H1 (cell line): ENCODE results near the gene CBARP. TPM values are rescaled to one million over a fixed set of nuclear protein-coding genes. Genes with fewer than 3 reads are reported as not detected.

ENCODE experiments used
- CTCF ChIA-PET: fragments of 300-600 bp; sonication (Branson Sonifier 250); formaldehyde crosslinking; loops from one replicate; lab custom pipeline; 2021; ENCODE audit not compliant: partially characterized antibody; lab: Charles Lee
- POLR2A ChIA-PET: fragments of 300-600 bp; sonication (Branson Sonifier 250); formaldehyde crosslinking; loops from one replicate; lab custom pipeline; 2021; ENCODE audit warnings: inconsistent platforms; ENCODE audit not compliant: partially characterized antibody; lab: Charles Lee
- DNase-seq, 2 experiments: peaks; one replicate each; pipeline versions ENCODE4 v3.0.0 to v3.0.0-alpha.2; 2010 to 2022; ENCODE audit warnings: low spot score in 2 of 2, low read depth in 1 of 2, mixed read lengths in 1 of 2
- FAIRE-seq: peaks from 2 replicates; lab custom pipeline; 2011; peaks lifted over from hg19 to GRCh38; lab: Jason Lieb, UNC
- H2AFZ ChIP-seq: 2 replicates; pipeline ENCODE4 v1.8.1; 2012; ENCODE audit warnings: low read length, inconsistent platforms
- H2AK5ac ChIP-seq: 2 replicates; pipeline ENCODE4 v1.6.1; 2013; ENCODE audit warnings: low read depth, low read length
- H2BK120ac ChIP-seq: replicated peaks from 2 replicates; pipeline ENCODE3; 2013; ENCODE audit warnings: low read depth, low read length, inconsistent platforms
- H2BK12ac ChIP-seq: 2 replicates; pipeline ENCODE4 v1.6.1; 2013; ENCODE audit warnings: low read depth, low read length
- H2BK15ac ChIP-seq: 2 replicates; pipeline ENCODE4 v1.6.1; 2013; ENCODE audit warnings: low read length
- H2BK20ac ChIP-seq: 2 replicates; pipeline ENCODE4 v1.6.1; 2013; ENCODE audit warnings: low read length
- H2BK5ac ChIP-seq: 2 replicates; pipeline ENCODE4 v1.6.1; 2013; ENCODE audit warnings: low read depth, low read length
- H3K14ac ChIP-seq: 2 replicates; pipeline ENCODE4 v1.6.1; 2013; ENCODE audit warnings: inconsistent platforms; ENCODE audit not compliant: insufficient read length
- H3K18ac ChIP-seq: 2 replicates; pipeline ENCODE4 v1.6.1; 2013; ENCODE audit warnings: low read length; ENCODE audit errors: extremely low read depth
- H3K23ac ChIP-seq: 2 replicates; pipeline ENCODE4 v1.6.1; 2013; ENCODE audit warnings: inconsistent platforms; ENCODE audit not compliant: insufficient read length
- H3K23me2 ChIP-seq: 2 replicates; pipeline ENCODE4 v1.6.1; 2013; ENCODE audit warnings: low read depth, low read length
- H3K27ac ChIP-seq: 2 replicates; pipeline ENCODE4 v1.6.1; 2011; ENCODE audit warnings: low read depth, low read length, inconsistent platforms
- H3K27me3 ChIP-seq, 4 experiments: replicated peaks in 1 of 4; 1 replicate in 1 of 4; 2 replicates in 3 of 4; pipeline versions ENCODE4 v1.6.1 to v1.8.1; 2011 to 2013; ENCODE audit warnings: low read length in 3 of 4, mild to moderate bottlenecking in 3 of 4, inconsistent platforms in 2 of 4, mixed read lengths in 2 of 4, moderate library complexity in 1 of 4; ENCODE audit not compliant: control insufficient read depth in 3 of 4, insufficient read depth in 3 of 4; ENCODE audit errors: extremely low read depth in 1 of 4
- H3K36me3 ChIP-seq, 4 experiments: 2 replicates each; pipeline versions ENCODE4 v1.6.1 to v1.8.1; 2011 to 2013; ENCODE audit warnings: mild to moderate bottlenecking in 4 of 4, low read length in 3 of 4, moderate library complexity in 2 of 4, control low read depth in 1 of 4, inconsistent platforms in 1 of 4; ENCODE audit not compliant: insufficient read depth in 4 of 4, control insufficient read depth in 2 of 4
- H3K4ac ChIP-seq: replicated peaks from 2 replicates; pipeline ENCODE3; 2013; ENCODE audit warnings: low read length, low read depth, mixed read lengths, inconsistent platforms; ENCODE audit not compliant: insufficient read length
- H3K4me1 ChIP-seq, 4 experiments: replicated peaks in 1 of 4; 1 replicate in 1 of 4; 2 replicates in 3 of 4; pipeline versions ENCODE4 v1.6.1 to v1.8.1; 2011 to 2013; ENCODE audit warnings: low read length in 3 of 4, inconsistent platforms in 2 of 4, mixed read lengths in 1 of 4; ENCODE audit not compliant: insufficient read depth in 4 of 4, control insufficient read depth in 3 of 4
- H3K4me2 ChIP-seq, 2 experiments: 2 replicates each; pipeline versions ENCODE4 v1.6.1 to v1.8.1; 2011 to 2013; ENCODE audit warnings: low read depth in 2 of 2, low read length in 2 of 2, control low read depth in 1 of 2, inconsistent platforms in 1 of 2, mild to moderate bottlenecking in 1 of 2; ENCODE audit not compliant: insufficient read depth in 1 of 2
- H3K4me3 ChIP-seq, 4 experiments: fragments of 200-600, 300-600 bp in 1 of 4; sonication (generic), shearing (Covaris generic), sonication (Bioruptor Twin) in 1 of 4; 2 replicates each; pipeline versions ENCODE4 v1.5.1 to v1.8.1; 2011 to 2016; ENCODE audit warnings: low read length in 4 of 4, low read depth in 3 of 4, control low read depth in 2 of 4, inconsistent platforms in 2 of 4, mild to moderate bottlenecking in 2 of 4, mixed read lengths in 1 of 4, moderate library complexity in 1 of 4; ENCODE audit not compliant: insufficient read depth in 2 of 4; ENCODE audit errors: extremely low read depth in 1 of 4
- H3K56ac ChIP-seq: replicated peaks from 2 replicates; pipeline ENCODE3; 2013; ENCODE audit warnings: low read depth, mild to moderate bottlenecking, mixed read lengths, low read length, inconsistent platforms; ENCODE audit not compliant: insufficient read length
- H3K79me1 ChIP-seq: 2 replicates; pipeline ENCODE4 v1.6.1; 2013; ENCODE audit warnings: low read depth, low read length, control low read depth
- H3K79me2 ChIP-seq, 2 experiments: 2 replicates each; pipeline versions ENCODE4 v1.6.1 to v1.8.1; 2012 to 2013; ENCODE audit warnings: low read length in 2 of 2, mild to moderate bottlenecking in 2 of 2, inconsistent platforms in 1 of 2; ENCODE audit not compliant: insufficient read depth in 2 of 2, control insufficient read depth in 1 of 2
- H3K9ac ChIP-seq, 4 experiments: replicated peaks in 1 of 4; 1 replicate in 1 of 4; 2 replicates in 3 of 4; pipeline versions ENCODE4 v1.6.1 to v1.8.1; 2011 to 2013; ENCODE audit warnings: low read depth in 3 of 4, low read length in 3 of 4, control low read depth in 2 of 4, mild to moderate bottlenecking in 2 of 4, moderate library complexity in 2 of 4, inconsistent platforms in 1 of 4; ENCODE audit errors: extremely low read depth in 1 of 4
- H3K9me3 ChIP-seq, 2 experiments: 2 replicates each; pipeline versions ENCODE4 v1.6.1 to v1.8.1; 2012 to 2013; ENCODE audit warnings: mild to moderate bottlenecking in 2 of 2, moderate library complexity in 2 of 2, control low read depth in 1 of 2, inconsistent platforms in 1 of 2, low read depth in 1 of 2, low read length in 1 of 2, mixed read lengths in 1 of 2; ENCODE audit not compliant: insufficient read depth in 2 of 2
- H4K20me1 ChIP-seq, 2 experiments: replicated peaks in 1 of 2; 2 replicates each; pipeline versions ENCODE3 to v1.8.1; 2011 to 2013; ENCODE audit warnings: inconsistent platforms in 2 of 2, low read length in 2 of 2, mild to moderate bottlenecking in 1 of 2; ENCODE audit not compliant: insufficient read depth in 2 of 2, control insufficient read depth in 1 of 2
- H4K5ac ChIP-seq: 2 replicates; pipeline ENCODE4 v1.6.1; 2013; ENCODE audit warnings: low read length, low read depth, mixed read lengths, inconsistent platforms; ENCODE audit not compliant: insufficient read length
- H4K8ac ChIP-seq: 2 replicates; pipeline ENCODE4 v1.8.0; 2013; ENCODE audit warnings: mild to moderate bottlenecking, moderate library complexity, low read length, inconsistent platforms; ENCODE audit not compliant: insufficient read depth; ENCODE audit errors: extremely low read depth
- H4K91ac ChIP-seq: replicated peaks from 2 replicates; pipeline ENCODE3; 2013; ENCODE audit warnings: low read length, mixed read lengths, inconsistent platforms; ENCODE audit not compliant: insufficient read length
- HDAC2 ChIP-seq, 2 experiments: fragments of 300-600 bp in 1 of 2; sonication (generic) in 1 of 2; IDR thresholded peaks; 2 replicates each; pipeline ENCODE4 v1.6.1; 2011 to 2012; ENCODE audit warnings: low read depth in 2 of 2, low read length in 2 of 2, mild to moderate bottlenecking in 2 of 2, moderate library complexity in 2 of 2, borderline replicate concordance in 1 of 2, inconsistent platforms in 1 of 2
- JUND ChIP-seq: IDR thresholded peaks from 2 replicates; pipeline ENCODE4 v1.6.1; 2011; ENCODE audit warnings: mild to moderate bottlenecking, improper control_type of control experiment, low read length
- KDM1A ChIP-seq: fragments of 200-600, 300-600 bp; sonication (generic); IDR thresholded peaks from 2 replicates; pipeline ENCODE4 v1.7.1; 2016; ENCODE audit warnings: mild to moderate bottlenecking, low read length, borderline replicate concordance
- MAX ChIP-seq: IDR thresholded peaks from 2 replicates; pipeline ENCODE4 v1.6.1; 2012; ENCODE audit warnings: inconsistent platforms
- NRF1 ChIP-seq: IDR thresholded peaks from 2 replicates; pipeline ENCODE4 v1.6.1; 2011; ENCODE audit warnings: mild to moderate bottlenecking, low read depth, low read length, improper control_type of control experiment
- POLR2AphosphoS5 ChIP-seq: IDR thresholded peaks from 2 replicates; pipeline ENCODE4 v1.6.1; 2011; ENCODE audit warnings: low read depth, low read length
- WGBS, 2 experiments: shearing (Covaris generic) in 1 of 2; methylation state at CpG; one replicate each; pipeline versions ENCODE4 v1.1.6 to v1.1.7; 2013 to 2015; ENCODE audit warnings: low lambda C conversion rate in 2 of 2, mixed read lengths in 2 of 2, inconsistent platforms in 1 of 2, low coverage in 1 of 2, missing lambda C conversion rate in 1 of 2; ENCODE audit not compliant: insufficient replicate concordance in 2 of 2, insufficient coverage in 1 of 2, insufficient read length in 1 of 2; ENCODE audit errors: extremely low coverage in 1 of 2, missing lambda C conversion rate in 1 of 2; 5-methylcytosine and 5-hydroxymethylcytosine counted together
- polyA plus RNA-seq, 7 experiments: library from polyadenylated mRNA; depleted of rRNA in 3 of 7; stranded (reverse) in 5 of 7; unstranded in 2 of 7; fragments of >200 nt in 5 of 7; fragments of 200-250 nt in 2 of 7; gene quantifications; 1 replicate in 5 of 7; 2 replicates in 1 of 7; 4 replicates in 1 of 7; pipeline versions ENCODE4 v1.2.1 to v1.2.3, GENCODE V29; 2011 to 2013; ENCODE audit warnings: missing spikeins in 2 of 7, mixed read lengths in 2 of 7
- total RNA-seq: library from RNA; stranded (reverse); fragmentation: NEBNext Ultra II Directional; extraction: Animal tissue kit (Norgen Biotek cat#: 25700); gene quantifications from 2 replicates; pipeline ENCODE4 v1.2.1, GENCODE V29; 2021
- TF ChIP-seq, protein P1 (sequence below), 3 experiments: IDR thresholded peaks; 1 replicate in 2 of 3; 2 replicates in 1 of 3; pipeline versions ENCODE4 v1.5.1 to v1.6.1; 2011; ENCODE audit warnings: low read length in 3 of 3, mild to moderate bottlenecking in 3 of 3, inconsistent platforms in 2 of 3, low read depth in 1 of 3, moderate library complexity in 1 of 3; ENCODE audit not compliant: insufficient read depth in 1 of 3; ENCODE audit errors: control extremely low read depth in 1 of 3

CBARP gene
- total and polyA plus RNA-seq, 2 of the 8 experiments (the other 6 are each of a cell fraction or from before 2014, with no cell fraction given), result 4.9 to 14.7 TPM

DNA sequence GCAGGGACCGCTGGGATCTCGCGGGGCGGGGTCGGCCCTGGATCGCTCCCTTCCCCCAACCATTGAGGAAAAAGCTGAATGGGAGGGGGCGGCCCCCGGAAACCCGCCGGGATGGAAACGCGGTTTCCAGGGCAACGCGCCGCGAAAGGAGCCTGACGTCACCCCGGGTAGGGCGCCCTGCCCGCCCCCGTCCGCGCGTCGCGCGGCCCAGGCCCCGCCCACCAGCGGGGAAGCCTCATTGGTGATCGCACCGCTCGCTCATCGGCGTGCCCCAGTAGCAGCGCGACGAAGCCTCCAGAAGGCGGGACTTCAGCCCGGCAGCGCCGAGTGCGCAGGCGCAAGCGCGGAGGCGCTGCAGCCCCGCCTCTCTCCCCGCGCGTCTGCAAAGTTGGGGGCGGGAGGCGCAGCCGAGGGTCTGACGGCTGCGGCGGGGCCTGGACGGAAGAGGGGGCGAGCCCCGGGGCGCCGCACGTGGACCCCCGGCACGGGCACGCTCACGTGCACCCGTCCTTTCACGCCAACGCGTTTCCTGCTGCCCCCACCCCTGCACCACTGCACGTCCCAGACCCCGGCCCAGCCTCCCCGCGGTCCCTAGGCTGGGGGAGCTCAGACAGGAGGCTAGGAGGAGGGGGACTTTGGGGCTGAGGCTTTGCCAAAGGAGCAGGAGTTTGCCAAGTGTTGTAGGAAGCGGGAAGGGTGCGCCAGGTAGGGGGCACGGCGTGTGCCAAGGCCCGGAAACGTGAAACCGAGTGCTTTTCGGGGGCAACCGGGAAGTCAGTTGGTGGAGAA, 23.1 kb upstream of the CBARP start:
- H4K5ac ChIP-seq, result peak overlapping the region; percentile 68
- peak overlapping the region; percentile 52 to 77 (median 64) for H3K4me3 ChIP-seq
- H2BK12ac ChIP-seq, result peak overlapping the region; percentile 96; the same call in 1 of the 2 replicates
- H4K91ac ChIP-seq, result peak overlapping the region; percentile 88
- peak overlapping the region; percentile 31 to 65 (median 50); a peak in 6 of 7 replicates for H3K9ac ChIP-seq
- peak overlapping the region; percentile 83 to 94 for H3K4me2 ChIP-seq
- H3K36me3 ChIP-seq, result peaks cover 2 to 25% (median 7%) of the 10 kb centered on the region in 4 experiments
- H2BK15ac ChIP-seq, result no peak overlapping the region
- FAIRE-seq (no peak), DNase-seq (peak; percentile 93 to 98)
- H3K27ac ChIP-seq, result peak overlapping the region; percentile 72; the same call in 1 of the 2 replicates
- H3K79me1 ChIP-seq, result no peaks in the 10 kb centered on the region
- peak overlapping the region; percentile 33 for H2BK120ac ChIP-seq
- H3K9me3 ChIP-seq, result no peaks in the 10 kb centered on the region
- POLR2A ChIA-PET, result interaction anchor here (0.9 to 19.4 kb wide), 9 partner anchors 4 to 234 kb away, joined by 3 to 456 read pairs (median 6); partner anchors contain the start of genes ATP5F1D, CBARP, CIRBP and FAM174C
- peak overlapping the region; percentile 88; the same call in 1 of the 2 replicates for H2BK5ac ChIP-seq
- H3K79me2 ChIP-seq, result peaks cover 0 to 2% of the 10 kb centered on the region in 2 experiments; a peak in 1 of 4 replicates
- CTCF ChIA-PET, result interaction anchor here (1.0 to 15.9 kb wide), 5 partner anchors 9 to 222 kb away, joined by 3 to 212 read pairs (median 3); partner anchors contain the start of gene ATP5F1D
- no peak overlapping the region for H2AFZ ChIP-seq
- peak overlapping the region; percentile 39 for H3K56ac ChIP-seq
- no peak overlapping the region for H2BK20ac ChIP-seq
- H4K8ac ChIP-seq, result peak overlapping the region; percentile 45; the same call in 1 of the 2 replicates
- H3K23me2 ChIP-seq, result peaks cover 24% of the 10 kb centered on the region; the same call in 1 of the 2 replicates
- H3K23ac ChIP-seq, result no peak overlapping the region
- 2% methylated on average over 56 of the region's 83 CpGs; no CpG with 5 or more reads in 1 of the 2 experiments for WGBS, 2 experiments
- H3K4ac ChIP-seq, result no peak overlapping the region
- H3K14ac ChIP-seq, result no peak overlapping the region
- no peaks in the 10 kb centered on the region; a peak in 1 of 7 replicates for H3K27me3 ChIP-seq
- 0 out of 2 replicates have a peak overlapping the region, but pooled peaks have one; percentile 53 for H2AK5ac ChIP-seq
- peaks cover 6 to 15% of the 10 kb centered on the region in 2 experiments for H4K20me1 ChIP-seq
- H3K18ac ChIP-seq, result peak overlapping the region; percentile 93
- H3K4me1 ChIP-seq, result peaks cover 0 to 55% (median 37%) of the 10 kb centered on the region in 4 experiments; a peak in 6 of 7 replicates
- TF ChIP-seq HDAC2 (IDR thresholded peaks at IDR 0.05; ENCODE audit: borderline replicate concordance in 1 of 2, low read depth in 2 of 2, low read length in 2 of 2) (no peak; a peak in 1 of 4 replicates), POLR2AphosphoS5 (no peak), MAX (0 out of 2 replicates have a peak, but pooled peaks have one; percentile 34), JUND (0 out of 2 replicates have a peak, but pooled peaks have one; percentile 56), NRF1 (peak; percentile 86), KDM1A (no peak)
- TF ChIP-seq, protein P1, sequence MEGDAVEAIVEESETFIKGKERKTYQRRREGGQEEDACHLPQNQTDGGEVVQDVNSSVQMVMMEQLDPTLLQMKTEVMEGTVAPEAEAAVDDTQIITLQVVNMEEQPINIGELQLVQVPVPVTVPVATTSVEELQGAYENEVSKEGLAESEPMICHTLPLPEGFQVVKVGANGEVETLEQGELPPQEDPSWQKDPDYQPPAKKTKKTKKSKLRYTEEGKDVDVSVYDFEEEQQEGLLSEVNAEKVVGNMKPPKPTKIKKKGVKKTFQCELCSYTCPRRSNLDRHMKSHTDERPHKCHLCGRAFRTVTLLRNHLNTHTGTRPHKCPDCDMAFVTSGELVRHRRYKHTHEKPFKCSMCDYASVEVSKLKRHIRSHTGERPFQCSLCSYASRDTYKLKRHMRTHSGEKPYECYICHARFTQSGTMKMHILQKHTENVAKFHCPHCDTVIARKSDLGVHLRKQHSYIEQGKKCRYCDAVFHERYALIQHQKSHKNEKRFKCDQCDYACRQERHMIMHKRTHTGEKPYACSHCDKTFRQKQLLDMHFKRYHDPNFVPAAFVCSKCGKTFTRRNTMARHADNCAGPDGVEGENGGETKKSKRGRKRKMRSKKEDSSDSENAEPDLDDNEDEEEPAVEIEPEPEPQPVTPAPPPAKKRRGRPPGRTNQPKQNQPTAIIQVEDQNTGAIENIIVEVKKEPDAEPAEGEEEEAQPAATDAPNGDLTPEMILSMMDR (IDR thresholded peaks at IDR 0.05; ENCODE audit: control extremely low read depth in 1 of 3, insufficient read depth in 1 of 3, low read depth in 1 of 3, low read length in 3 of 3), result no peak
